K562 (cell line): ENCODE data around the gene ALDH9A1.

Experiments
- DNMT1 ChIP-seq: fragments of 450-650 bp; IDR thresholded peaks from 2 replicates; pipeline ENCODE4 v1.6.1; 2016; ENCODE audit warnings: antibody characterized with exemption, mild to moderate bottlenecking
- ETV6 ChIP-seq, 3 experiments: fragments of 150-350 bp in 1 of 3; sonication (generic) in 1 of 3; formaldehyde crosslinking in 1 of 3; IDR thresholded peaks; 2 replicates each; pipeline versions ENCODE4 v1.6.1 to v1.8.0; 2014 to 2022; ENCODE audit warnings: borderline replicate concordance in 2 of 3, low read depth in 2 of 3, antibody characterized with exemption in 1 of 3, low read length in 1 of 3, mild to moderate bottlenecking in 1 of 3, missing genetic modification reagents in 1 of 3
- HDGF ChIP-seq: fragments of 450-650 bp; IDR thresholded peaks from 2 replicates; pipeline ENCODE4 v1.6.1; 2016
- MTF1 ChIP-seq: fragments of 250-450 bp; sonication (Bioruptor Pico); IDR thresholded peaks from 2 replicates; pipeline ENCODE4 v1.9.0; 2021; ENCODE audit warnings: moderate library complexity, mild to moderate bottlenecking, inconsistent platforms, borderline replicate concordance
- POLR2A ChIP-seq: fragments of 450-650 bp; conservative IDR thresholded peaks from 2 replicates; pipeline ENCODE4 v1.6.1; 2016
- SIN3A ChIP-seq, 2 experiments: fragments of 150-350 bp in 1 of 2; IDR thresholded peaks; 2 replicates each; pipeline ENCODE4 v1.6.1; 2011 to 2016; ENCODE audit warnings: borderline replicate concordance in 2 of 2, low read depth in 2 of 2, low read length in 2 of 2, mild to moderate bottlenecking in 2 of 2, moderate library complexity in 2 of 2; ENCODE audit not compliant: control insufficient read depth in 1 of 2
- ZNF766 ChIP-seq: fragments of 200-800 bp; sonication (Bioruptor generic); conservative IDR thresholded peaks from 2 replicates; pipeline ENCODE4 v1.6.1; 2016; ENCODE audit warnings: missing genetic modification characterization, missing compliant biosample characterization
- TF ChIP-seq, protein P1 (sequence below), 3 experiments: IDR thresholded peaks in 2 of 3; conservative IDR thresholded peaks in 1 of 3; 2 replicates each; pipeline ENCODE4 v1.5.1; 2011 to 2012; ENCODE audit warnings: low read length in 3 of 3, mild to moderate bottlenecking in 3 of 3, control low read depth in 2 of 3, improper control_type of control experiment in 1 of 3, inconsistent platforms in 1 of 3, low read depth in 1 of 3, mixed read lengths in 1 of 3, moderate library complexity in 1 of 3; ENCODE audit not compliant: insufficient read depth in 2 of 3
- TF ChIP-seq, protein P2 (sequence below): sonication (generic); formaldehyde crosslinking; IDR thresholded peaks from 2 replicates; pipeline ENCODE4 v1.9.0; 2022; ENCODE audit warnings: mild to moderate bottlenecking, missing genetic modification reagents
- TF ChIP-seq, protein P3 (sequence below): fragments of 450-650 bp; IDR thresholded peaks from 2 replicates; pipeline ENCODE4 v1.6.1; 2016; ENCODE audit warnings: mild to moderate bottlenecking

DNA sequence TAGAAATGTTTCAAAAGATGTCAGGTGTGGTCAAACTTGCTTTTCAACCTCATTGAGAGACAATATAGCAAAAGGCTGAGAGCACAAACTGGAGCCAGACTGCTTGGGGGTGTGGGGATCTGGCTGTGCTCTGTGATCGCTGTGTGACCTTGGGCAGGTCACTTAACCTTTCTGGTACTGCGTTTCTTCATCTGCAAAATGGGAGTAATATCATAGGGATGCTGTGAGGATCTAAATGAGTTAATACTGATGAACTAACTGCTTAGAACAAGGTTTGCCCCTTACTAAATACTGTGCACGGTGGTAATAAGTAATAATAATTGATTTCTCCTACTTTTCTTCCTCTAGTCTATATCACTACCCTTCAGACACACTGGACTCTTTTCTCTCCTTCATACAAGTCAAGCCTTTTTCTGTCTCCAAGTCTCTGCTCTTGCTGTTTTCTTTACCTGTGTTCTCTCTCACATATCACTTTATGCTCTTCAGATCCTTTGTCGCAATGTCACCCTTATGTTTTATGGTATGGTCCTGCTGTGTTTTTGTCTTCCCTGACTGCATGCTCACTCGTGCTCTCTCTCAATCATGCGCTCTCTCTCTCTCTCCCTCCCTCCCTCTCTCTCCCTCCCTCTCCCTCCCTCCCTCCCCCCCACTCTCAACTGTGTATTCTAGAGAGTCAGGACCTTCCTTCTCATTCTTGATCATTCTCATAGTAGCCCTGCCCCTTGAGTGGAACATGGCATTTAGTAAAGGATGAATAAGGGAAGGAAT is 64.0 kb downstream of the ALDH9A1 start:
- TF ChIP-seq, protein P1, sequence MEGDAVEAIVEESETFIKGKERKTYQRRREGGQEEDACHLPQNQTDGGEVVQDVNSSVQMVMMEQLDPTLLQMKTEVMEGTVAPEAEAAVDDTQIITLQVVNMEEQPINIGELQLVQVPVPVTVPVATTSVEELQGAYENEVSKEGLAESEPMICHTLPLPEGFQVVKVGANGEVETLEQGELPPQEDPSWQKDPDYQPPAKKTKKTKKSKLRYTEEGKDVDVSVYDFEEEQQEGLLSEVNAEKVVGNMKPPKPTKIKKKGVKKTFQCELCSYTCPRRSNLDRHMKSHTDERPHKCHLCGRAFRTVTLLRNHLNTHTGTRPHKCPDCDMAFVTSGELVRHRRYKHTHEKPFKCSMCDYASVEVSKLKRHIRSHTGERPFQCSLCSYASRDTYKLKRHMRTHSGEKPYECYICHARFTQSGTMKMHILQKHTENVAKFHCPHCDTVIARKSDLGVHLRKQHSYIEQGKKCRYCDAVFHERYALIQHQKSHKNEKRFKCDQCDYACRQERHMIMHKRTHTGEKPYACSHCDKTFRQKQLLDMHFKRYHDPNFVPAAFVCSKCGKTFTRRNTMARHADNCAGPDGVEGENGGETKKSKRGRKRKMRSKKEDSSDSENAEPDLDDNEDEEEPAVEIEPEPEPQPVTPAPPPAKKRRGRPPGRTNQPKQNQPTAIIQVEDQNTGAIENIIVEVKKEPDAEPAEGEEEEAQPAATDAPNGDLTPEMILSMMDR (IDR thresholded peaks at IDR 0.05 in 2 of 3, conservative IDR thresholded peaks at IDR 0.05 in 1 of 3; ENCODE audit: insufficient read depth in 2 of 3, low read depth in 1 of 3, low read length in 3 of 3) = no peak
- TF ChIP-seq SIN3A (IDR thresholded peaks at IDR 0.05; ENCODE audit: borderline replicate concordance in 2 of 2, control insufficient read depth in 1 of 2, low read depth in 2 of 2, low read length in 2 of 2) (no peak), MTF1 (CRISPR knock-in tag) (no peak), DNMT1 (no peak), HDGF (no peak), ETV6 (IDR thresholded peaks at IDR 0.05; ENCODE audit: borderline replicate concordance in 1 of 2, low read depth in 2 of 2, low read length in 1 of 2) (no peak), ETV6 (CRISPR knock-in tag; IDR thresholded peaks at IDR 0.05; ENCODE audit: borderline replicate concordance) (no peak), POLR2A (no peak), ZNF766 (CRISPR knock-in tag) (no peak)
- TF ChIP-seq, protein P2, sequence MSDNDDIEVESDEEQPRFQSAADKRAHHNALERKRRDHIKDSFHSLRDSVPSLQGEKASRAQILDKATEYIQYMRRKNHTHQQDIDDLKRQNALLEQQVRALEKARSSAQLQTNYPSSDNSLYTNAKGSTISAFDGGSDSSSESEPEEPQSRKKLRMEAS (CRISPR knock-in tag) = no peak
- TF ChIP-seq, protein P3, sequence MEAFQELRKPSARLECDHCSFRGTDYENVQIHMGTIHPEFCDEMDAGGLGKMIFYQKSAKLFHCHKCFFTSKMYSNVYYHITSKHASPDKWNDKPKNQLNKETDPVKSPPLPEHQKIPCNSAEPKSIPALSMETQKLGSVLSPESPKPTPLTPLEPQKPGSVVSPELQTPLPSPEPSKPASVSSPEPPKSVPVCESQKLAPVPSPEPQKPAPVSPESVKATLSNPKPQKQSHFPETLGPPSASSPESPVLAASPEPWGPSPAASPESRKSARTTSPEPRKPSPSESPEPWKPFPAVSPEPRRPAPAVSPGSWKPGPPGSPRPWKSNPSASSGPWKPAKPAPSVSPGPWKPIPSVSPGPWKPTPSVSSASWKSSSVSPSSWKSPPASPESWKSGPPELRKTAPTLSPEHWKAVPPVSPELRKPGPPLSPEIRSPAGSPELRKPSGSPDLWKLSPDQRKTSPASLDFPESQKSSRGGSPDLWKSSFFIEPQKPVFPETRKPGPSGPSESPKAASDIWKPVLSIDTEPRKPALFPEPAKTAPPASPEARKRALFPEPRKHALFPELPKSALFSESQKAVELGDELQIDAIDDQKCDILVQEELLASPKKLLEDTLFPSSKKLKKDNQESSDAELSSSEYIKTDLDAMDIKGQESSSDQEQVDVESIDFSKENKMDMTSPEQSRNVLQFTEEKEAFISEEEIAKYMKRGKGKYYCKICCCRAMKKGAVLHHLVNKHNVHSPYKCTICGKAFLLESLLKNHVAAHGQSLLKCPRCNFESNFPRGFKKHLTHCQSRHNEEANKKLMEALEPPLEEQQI = no peak
